PC-9 (cell line): ENCODE data around the gene TMEM273.

Experiments
- CTCF ChIP-seq: fragments of 200-600 bp; sonication (generic); conservative IDR thresholded peaks from 2 replicates; pipeline ENCODE4 v1.6.1; 2017; ENCODE audit warnings: mixed run types, antibody characterized with exemption, mild to moderate bottlenecking, moderate library complexity
- EZH2 ChIP-seq: fragments of 200-600 bp; sonication (generic); IDR thresholded peaks from 2 replicates; pipeline ENCODE4 v1.8.0; 2017; ENCODE audit warnings: antibody characterized with exemption, low read depth

DNA sequence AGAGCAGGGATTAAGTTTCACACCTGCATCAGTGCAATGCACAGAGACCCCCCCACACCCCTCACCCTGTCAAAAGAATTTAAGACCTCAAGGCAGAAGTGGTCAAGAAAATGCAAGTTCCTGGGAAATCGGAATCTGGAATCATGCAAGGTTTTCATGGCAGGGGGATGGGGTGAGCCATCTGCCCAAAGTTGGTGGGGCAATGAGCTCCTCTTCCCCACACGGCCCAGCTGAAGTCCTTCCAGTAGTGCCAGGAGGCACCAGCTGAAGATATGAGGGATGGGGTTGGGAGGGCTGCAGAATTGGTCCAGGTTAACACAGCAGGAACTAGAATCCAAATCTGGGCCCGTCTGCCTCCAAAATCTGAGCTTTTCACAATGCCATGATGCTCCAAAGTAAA lies 25.0 kb upstream of the TMEM273 start:
- TF ChIP-seq CTCF (no peak), EZH2 (no peak)
